CD4-positive, alpha-beta T cell (primary cell): Measurements from ENCODE around the gene LGR6. TPM values are rescaled to one million over a fixed set of nuclear protein-coding genes. Genes with fewer than 3 reads are reported as not detected.

Source experiments
- ATAC-seq: fragments of 200-7000 bp; cut with Tn5 transposase; one replicate; pipeline ENCODE4 v1.10.0; 2022; ENCODE audit warnings: mild to moderate bottlenecking; ENCODE audit not compliant: poor library complexity
- CTCF ChIA-PET: fragments of 350-600 bp; sonication (Branson Sonifier 250); formaldehyde crosslinking; loops from one replicate; lab custom pipeline; 2021; ENCODE audit warnings: antibody characterized with exemption, inconsistent platforms; lab: Charles Lee
- POLR2A ChIA-PET: fragments of 350-600 bp; sonication (Branson Sonifier 250); formaldehyde crosslinking; loops from one replicate; lab custom pipeline; 2021; ENCODE audit warnings: antibody characterized with exemption, inconsistent platforms; lab: Charles Lee
- DNase-seq, 14 experiments: peaks; one replicate each; pipeline ENCODE4 v3.0.0-alpha.2; 2013 to 2020; ENCODE audit warnings: mixed read lengths in 2 of 14
- H3K27ac ChIP-seq, 2 donors: one replicate each; pipeline versions ENCODE4 v1.5.1 to v1.7.0; 2013; ENCODE audit warnings: low read length in 2 of 2, low read depth in 1 of 2, mild to moderate bottlenecking in 1 of 2
- H3K27me3 ChIP-seq, 2 experiments: 1 replicate in 1 of 2; 2 replicates in 1 of 2; pipeline versions ENCODE4 v1.6.1 to v1.7.0; 2013; ENCODE audit warnings: low read length in 2 of 2, control low read depth in 1 of 2, mild to moderate bottlenecking in 1 of 2, moderate library complexity in 1 of 2; ENCODE audit not compliant: insufficient read depth in 2 of 2, control insufficient read depth in 1 of 2
- H3K36me3 ChIP-seq: one replicate; pipeline ENCODE4 v1.6.1; 2013; ENCODE audit warnings: low read length, control low read depth; ENCODE audit not compliant: insufficient read depth
- H3K4me1 ChIP-seq: one replicate; pipeline ENCODE4 v1.6.1; 2013; ENCODE audit warnings: low read length, control low read depth; ENCODE audit not compliant: insufficient read depth
- H3K4me3 ChIP-seq: one replicate; pipeline ENCODE4 v1.5.1; 2013; ENCODE audit warnings: mild to moderate bottlenecking, low read length, moderate library complexity
- H3K9me3 ChIP-seq, 2 experiments: 1 replicate in 1 of 2; 2 replicates in 1 of 2; pipeline versions ENCODE4 v1.6.1 to v1.7.0; 2013; ENCODE audit warnings: low read length in 2 of 2, mild to moderate bottlenecking in 2 of 2, control low read depth in 1 of 2, moderate library complexity in 1 of 2; ENCODE audit not compliant: control insufficient read depth in 1 of 2, insufficient read depth in 1 of 2
- H3K27ac Mint-ChIP-seq: one replicate; pipeline ENCODE4 v1.8.0; 2020; ENCODE audit warnings: mixed read lengths
- H3K27me3 Mint-ChIP-seq: one replicate; pipeline ENCODE4 v1.8.0; 2021; ENCODE audit warnings: mixed read lengths
- H3K36me3 Mint-ChIP-seq: one replicate; pipeline ENCODE4 v1.8.0; 2021; ENCODE audit warnings: low read depth, mixed read lengths
- H3K4me1 Mint-ChIP-seq: one replicate; pipeline ENCODE4 v1.8.0; 2021; ENCODE audit warnings: low read depth, mixed read lengths
- H3K4me3 Mint-ChIP-seq: one replicate; pipeline ENCODE4 v1.8.0; 2020; ENCODE audit warnings: mild to moderate bottlenecking, mixed read lengths
- H3K9me3 Mint-ChIP-seq: one replicate; pipeline ENCODE4 v1.8.0; 2020; ENCODE audit warnings: mixed read lengths
- CTCF ChIP-seq: fragments of 200-600 bp; IDR thresholded peaks from one replicate; pipeline ENCODE4 v1.8.0; 2022; ENCODE audit warnings: antibody characterized with exemption, mild to moderate bottlenecking
- intact Hi-C, 2 experiments: fragments of 100-400 bp; cut with DNase I in 1 of 2; cut with micrococcal nuclease in 1 of 2; formaldehyde crosslinking; loops; one replicate each; pipeline versions ENCODE4 v1.15.1 to v1.9.0; 2023 to 2025; cut with DNase I, micrococcal nuclease
- total RNA-seq, 174 experiments: library from RNA in 2 of 174; stranded (reverse) in 2 of 174; gene quantifications; one replicate each; pipeline ENCODE4 v1.2.3 and lab custom pipeline; 2021 to 2026

The LGR6 gene
- total RNA-seq, 2 experiments from 2014 or later = 0.19 to 0.45 TPM

DNA sequence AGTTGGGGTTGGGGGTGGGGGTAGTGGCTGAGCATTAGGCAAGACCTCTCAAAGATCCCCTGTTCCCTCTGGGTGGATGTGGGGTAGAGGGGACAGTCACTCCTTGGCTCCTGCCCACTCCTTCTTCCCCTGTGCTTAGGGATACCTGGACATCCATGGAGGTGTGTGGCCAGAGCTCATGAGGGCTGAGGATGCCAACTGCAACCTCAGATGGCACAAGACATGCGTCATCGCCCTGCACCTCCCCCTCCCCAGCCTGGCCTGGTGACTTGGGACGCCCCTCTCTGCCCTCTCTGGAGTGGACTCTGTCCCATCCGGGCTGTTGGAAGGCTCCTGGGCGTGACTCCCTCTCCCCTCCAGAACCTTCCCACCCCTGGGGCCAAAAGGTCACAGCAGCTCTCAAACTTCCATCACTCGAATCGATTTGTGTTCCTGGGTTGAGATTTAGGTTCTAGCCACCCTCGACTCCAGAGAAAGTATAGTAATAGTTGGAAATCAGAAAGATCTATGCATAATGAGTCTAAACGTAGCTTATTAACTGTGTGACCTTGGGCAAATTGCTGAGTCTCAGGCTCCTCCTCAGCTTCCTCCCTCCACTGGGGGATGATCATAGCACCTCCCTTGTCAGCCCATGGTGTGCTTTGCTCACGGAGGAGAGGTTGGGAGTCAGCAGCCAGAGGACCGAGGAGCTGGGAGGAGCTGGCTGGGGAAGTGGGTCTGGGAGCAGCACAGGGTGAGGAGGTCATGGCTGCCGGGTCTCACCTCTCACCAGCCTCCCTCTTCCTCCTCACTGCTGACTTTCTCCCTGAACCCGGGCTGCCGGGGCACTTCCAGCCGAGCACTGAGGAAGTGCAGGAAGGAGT, 30.9 kb upstream of the LGR6 start:
- Histone ChIP-seq H3K27me3 (no peaks in the 10 kb centered on the region), H3K4me3 (peak overlapping the region; percentile 89), H3K27ac (peak overlapping the region; percentile 55 to 97), H3K4me1 (peaks cover 91% of the 10 kb centered on the region), H3K9me3 (no peaks in the 10 kb centered on the region), H3K36me3 (peaks cover 8% of the 10 kb centered on the region)
- ChIA-PET POLR2A (interaction anchor here (0.6 to 4.9 kb wide), 7 partner anchors 8 to 1141 kb away, joined by 3 to 66 read pairs (median 7); partner anchors contain the start of genes ARL8A, PPP1R12B and UBE2T), CTCF (interaction anchor here (0.5 to 4.5 kb wide), 4 partner anchors 7 to 1175 kb away, joined by 3 to 22 read pairs (median 6); no protein-coding TSS in a partner anchor)
- H3K9me3 Mint-ChIP-seq = no peaks in the 10 kb centered on the region
- peak overlapping the region; percentile 99 for H3K4me3 Mint-ChIP-seq
- peak overlapping the region; percentile 99 for H3K27ac Mint-ChIP-seq
- intact Hi-C loops = no loop called here
- peaks cover 89% of the 10 kb centered on the region for H3K4me1 Mint-ChIP-seq
- DNase-seq (peak in 4 of 14 experiments; percentile 48 to 67 (median 60)), ATAC-seq (no peak)
- H3K27me3 Mint-ChIP-seq = no peaks in the 10 kb centered on the region
- no peak for TF ChIP-seq CTCF
- peaks cover 27% of the 10 kb centered on the region for H3K36me3 Mint-ChIP-seq

DNA sequence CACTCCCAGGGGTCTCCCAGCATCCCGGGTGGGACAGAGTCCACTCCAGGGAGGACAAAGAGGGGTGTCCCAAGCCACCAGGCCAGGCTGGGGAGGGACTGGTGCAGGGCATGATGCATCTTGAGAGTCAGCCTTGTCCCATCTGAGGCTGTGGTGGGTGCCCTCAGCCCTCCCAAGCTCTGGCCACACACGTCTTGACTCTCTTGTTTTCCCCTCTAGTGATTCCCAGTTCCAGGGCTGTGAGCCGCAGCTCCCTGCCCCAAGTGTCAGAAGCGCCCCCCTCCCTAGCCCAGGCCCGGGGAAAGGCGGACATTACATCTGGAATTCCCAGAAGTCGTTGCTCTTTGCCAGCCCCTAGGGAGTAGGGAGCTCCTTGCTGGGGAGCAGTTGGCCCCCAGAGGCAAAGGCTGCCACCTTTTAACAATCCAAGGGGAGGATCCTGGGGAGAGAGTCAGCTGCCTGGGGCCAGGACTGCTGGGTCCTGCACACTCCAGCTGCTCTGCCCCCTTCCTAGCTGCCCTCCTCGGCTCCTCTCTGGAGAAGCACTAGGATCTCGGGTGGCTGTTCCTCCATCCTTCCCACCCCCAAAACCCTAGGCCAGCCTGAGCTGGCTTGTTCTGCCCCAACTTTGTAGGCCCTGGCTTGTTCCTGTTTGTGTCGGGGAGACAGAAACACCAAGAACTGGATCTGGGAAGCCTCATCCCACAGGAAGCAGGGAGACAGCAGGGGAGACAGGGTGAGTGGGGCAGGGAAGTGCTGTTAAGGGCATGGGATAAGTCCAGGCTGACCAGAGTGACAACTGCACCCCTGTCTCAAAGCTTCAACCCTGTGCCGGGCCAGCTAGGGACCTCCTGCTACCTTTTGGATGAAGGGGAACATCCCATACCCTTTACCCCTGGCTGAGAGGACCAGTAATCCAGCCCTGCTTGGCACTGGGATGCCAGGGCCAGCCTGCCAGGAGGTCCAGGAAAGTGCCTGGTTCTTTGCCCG, 30.0 kb upstream of the LGR6 start:
- peaks cover 79% of the 10 kb centered on the region for H3K4me1 Mint-ChIP-seq
- no peak for TF ChIP-seq CTCF
- peak overlapping the region in 1 of 2 donors; percentile 18 for H3K27ac ChIP-seq

More for the DNA sequence above, 30.0 kb upstream of the LGR6 start:
- H3K4me3 Mint-ChIP-seq = peak overlapping the region; percentile 68
- ATAC-seq = no peak
- H3K9me3 Mint-ChIP-seq = no peaks in the 10 kb centered on the region
- H3K27ac Mint-ChIP-seq = peak overlapping the region; percentile 99
- CTCF ChIA-PET = interaction anchor here (0.5 to 4.5 kb wide), 2 partner anchors 8 to 1174 kb away, joined by 3 to 22 read pairs; no protein-coding TSS in a partner anchor
- no peaks in the 10 kb centered on the region for H3K9me3 ChIP-seq
- intact Hi-C loops = no loop called here
- H3K36me3 ChIP-seq = peaks cover 1% of the 10 kb centered on the region
- peaks cover 20% of the 10 kb centered on the region for H3K36me3 Mint-ChIP-seq
- POLR2A ChIA-PET = interaction anchor here (1.0 to 4.9 kb wide), 3 partner anchors 9 to 178 kb away, joined by 3 to 66 read pairs (median 8); partner anchors contain the start of genes ARL8A and UBE2T
- peak in 3 of 14 experiments; percentile 12 to 36 (median 22) for DNase-seq
- H3K27me3 ChIP-seq = no peaks in the 10 kb centered on the region
- peaks cover 81% of the 10 kb centered on the region for H3K4me1 ChIP-seq
- peak overlapping the region; percentile 89 for H3K4me3 ChIP-seq
- no peaks in the 10 kb centered on the region for H3K27me3 Mint-ChIP-seq
